Muscle layer of duodenum (tissue), 2 donors: Measurements from ENCODE around the gene TNFRSF1B.

ENCODE experiments used
- H3K27ac ChIP-seq: one replicate; pipeline ENCODE4 v1.7.0; 2013; ENCODE audit warnings: mild to moderate bottlenecking, low read length
- H3K27me3 ChIP-seq: one replicate; pipeline ENCODE4 v1.7.0; 2013; ENCODE audit warnings: low read depth, mild to moderate bottlenecking, control low read depth, low read length
- H3K36me3 ChIP-seq, 2 donors: one replicate each; pipeline ENCODE4 v1.7.0; 2013; ENCODE audit warnings: low read length in 2 of 2, control low read depth in 1 of 2, mild to moderate bottlenecking in 1 of 2; ENCODE audit not compliant: insufficient read depth in 2 of 2, control insufficient read depth in 1 of 2
- H3K4me1 ChIP-seq, 2 donors: one replicate each; pipeline ENCODE4 v1.7.0; 2013; ENCODE audit warnings: low read length in 2 of 2, mild to moderate bottlenecking in 2 of 2, control low read depth in 1 of 2, moderate library complexity in 1 of 2; ENCODE audit not compliant: insufficient read depth in 2 of 2, control insufficient read depth in 1 of 2
- H3K4me3 ChIP-seq, 2 donors: one replicate each; pipeline ENCODE4 v1.7.0; 2013; ENCODE audit warnings: low read length in 2 of 2, low read depth in 1 of 2, mild to moderate bottlenecking in 1 of 2
- H3K9me3 ChIP-seq, 2 donors: one replicate each; pipeline ENCODE4 v1.7.0; 2013; ENCODE audit warnings: low read length in 2 of 2, control low read depth in 1 of 2, mild to moderate bottlenecking in 1 of 2; ENCODE audit not compliant: control insufficient read depth in 1 of 2
- donor health status: healthy.

Gene TNFRSF1B

GRCh38 chr1:12204140-12204539 is 37.3 kb downstream of the TNFRSF1B start:
- peaks cover 0 to 5% of the 10 kb centered on the region in 2 donors for H3K4me1 ChIP-seq
- no peaks in the 10 kb centered on the region for H3K27me3 ChIP-seq
- peaks cover 5 to 30% of the 10 kb centered on the region in 2 donors for H3K36me3 ChIP-seq
- no peak overlapping the region for H3K4me3 ChIP-seq
- H3K27ac ChIP-seq = no peak overlapping the region
- H3K9me3 ChIP-seq = no peaks in the 10 kb centered on the region

- Histone ChIP-seq H3K27me3 (no peaks in the 10 kb centered on the region), H3K9me3 (no peaks in the 10 kb centered on the region), H3K4me1 (peaks cover 0 to 8% of the 10 kb centered on the region in 2 donors), H3K36me3 (peaks cover 5 to 27% of the 10 kb centered on the region in 2 donors), H3K4me3 (no peak overlapping the region), H3K27ac (no peak overlapping the region)
Measured at GRCh38 chr1:12204754-12205658, 38.2 kb downstream of the TNFRSF1B start.

GRCh38 chr1:12206238-12206637 is 39.4 kb downstream of the TNFRSF1B start:
- Histone ChIP-seq H3K4me1 (peaks cover 0 to 8% of the 10 kb centered on the region in 2 donors), H3K4me3 (no peak overlapping the region), H3K36me3 (peaks cover 5 to 23% of the 10 kb centered on the region in 2 donors), H3K27me3 (no peaks in the 10 kb centered on the region), H3K9me3 (no peaks in the 10 kb centered on the region), H3K27ac (no peak overlapping the region)

GRCh38 chr1:12206792-12207424 is 40.1 kb downstream of the TNFRSF1B start:
- Histone ChIP-seq H3K4me3 (no peak overlapping the region), H3K27ac (no peak overlapping the region), H3K9me3 (no peaks in the 10 kb centered on the region), H3K36me3 (peaks cover 5 to 19% of the 10 kb centered on the region in 2 donors), H3K4me1 (peaks cover 0 to 8% of the 10 kb centered on the region in 2 donors), H3K27me3 (no peaks in the 10 kb centered on the region)

GRCh38 chr1:12208271-12208670 is 41.5 kb downstream of the TNFRSF1B start:
- H3K4me3 ChIP-seq = no peak overlapping the region
- H3K27ac ChIP-seq = no peak overlapping the region
- H3K9me3 ChIP-seq = no peaks in the 10 kb centered on the region
- peaks cover 0 to 8% of the 10 kb centered on the region in 2 donors for H3K4me1 ChIP-seq
- no peaks in the 10 kb centered on the region for H3K27me3 ChIP-seq
- H3K36me3 ChIP-seq = peaks cover 0 to 10% of the 10 kb centered on the region in 2 donors

GRCh38 chr1:12208764-12209494 is 42.1 kb downstream of the TNFRSF1B start:
- no peaks in the 10 kb centered on the region for H3K9me3 ChIP-seq
- peaks cover 0 to 8% of the 10 kb centered on the region in 2 donors for H3K4me1 ChIP-seq
- no peaks in the 10 kb centered on the region for H3K27me3 ChIP-seq
- no peak overlapping the region for H3K4me3 ChIP-seq
- H3K36me3 ChIP-seq = peaks cover 0 to 10% of the 10 kb centered on the region in 2 donors
- H3K27ac ChIP-seq = no peak overlapping the region

GRCh38 chr1:12209495-12209832 is 42.7 kb downstream of the TNFRSF1B start:
- Histone ChIP-seq H3K4me1 (peaks cover 0 to 8% of the 10 kb centered on the region in 2 donors), H3K4me3 (no peak overlapping the region), H3K27me3 (no peaks in the 10 kb centered on the region), H3K9me3 (no peaks in the 10 kb centered on the region), H3K27ac (no peak overlapping the region), H3K36me3 (peaks cover 0 to 10% of the 10 kb centered on the region in 2 donors)

- H3K4me3 ChIP-seq = no peak overlapping the region
- H3K9me3 ChIP-seq = no peaks in the 10 kb centered on the region
- H3K27ac ChIP-seq = no peak overlapping the region
- no peaks in the 10 kb centered on the region for H3K4me1 ChIP-seq
- H3K27me3 ChIP-seq = no peaks in the 10 kb centered on the region
- H3K36me3 ChIP-seq = no peaks in the 10 kb centered on the region
Measured at GRCh38 chr1:12215118-12215961, 48.5 kb downstream of the TNFRSF1B start.

- no peaks in the 10 kb centered on the region for H3K36me3 ChIP-seq
- no peaks in the 10 kb centered on the region for H3K27me3 ChIP-seq
- no peaks in the 10 kb centered on the region for H3K4me1 ChIP-seq
- no peak overlapping the region for H3K27ac ChIP-seq
- H3K4me3 ChIP-seq = no peak overlapping the region
- no peaks in the 10 kb centered on the region for H3K9me3 ChIP-seq
Measured at GRCh38 chr1:12219800-12220199, 53.0 kb downstream of the TNFRSF1B start.

- H3K27ac ChIP-seq = no peak overlapping the region
- no peaks in the 10 kb centered on the region for H3K4me1 ChIP-seq
Measured at GRCh38 chr1:12220890-12221289, 54.1 kb downstream of the TNFRSF1B start.

More at GRCh38 chr1:12220890-12221289, 54.1 kb downstream of the TNFRSF1B start:
- Histone ChIP-seq H3K9me3 (no peaks in the 10 kb centered on the region), H3K4me3 (no peak overlapping the region), H3K36me3 (no peaks in the 10 kb centered on the region), H3K27me3 (no peaks in the 10 kb centered on the region)
